ENCODE results near the gene RPS6KB2.
"Not testable (repeated sequence)": the region's sequence is repeated elsewhere in the genome, so short reads cannot be mapped to it uniquely, and the experiment has no call there.

The RPS6KB2 gene

DNA sequence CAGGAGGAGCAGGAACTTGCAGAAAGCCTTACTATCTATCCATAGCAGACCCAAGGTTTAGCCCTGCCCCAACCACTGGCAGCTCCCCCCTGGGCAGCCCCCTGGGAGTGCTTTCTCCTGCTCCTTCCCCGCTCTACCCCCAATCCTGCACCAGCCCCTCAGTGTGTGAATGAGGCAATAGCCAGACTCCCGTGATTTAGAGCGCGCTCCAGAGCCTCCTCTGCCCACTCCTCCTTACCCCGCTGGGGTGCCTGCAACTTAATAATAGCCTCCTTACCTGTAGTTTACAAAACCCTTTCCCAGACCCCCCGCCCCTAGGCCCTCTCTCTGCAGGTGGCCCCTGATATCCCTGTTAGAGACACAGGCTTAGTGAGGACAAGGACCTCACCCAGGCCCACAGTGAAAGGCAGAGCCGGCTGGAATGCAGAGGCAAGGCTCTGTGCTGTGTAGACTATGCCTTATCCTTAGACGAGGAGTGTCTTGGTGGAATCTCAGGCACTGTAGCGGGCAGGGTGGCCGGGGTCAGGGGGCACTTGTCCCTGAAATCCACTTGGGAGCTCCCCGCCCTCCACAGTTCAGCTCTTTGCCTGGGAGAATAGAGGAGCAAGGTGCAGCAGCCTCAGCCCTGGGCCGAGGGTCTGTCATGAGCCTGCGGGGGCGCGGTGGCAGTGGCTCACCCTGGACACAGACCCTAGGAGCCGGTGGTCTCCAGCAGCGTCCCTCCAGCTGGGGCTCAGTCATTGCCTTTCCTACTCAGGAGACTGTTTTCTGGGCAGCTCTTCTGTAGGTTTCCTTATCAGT lies 17.1 kb upstream of the RPS6KB2 start:
- no peak for DNase-seq

DNA sequence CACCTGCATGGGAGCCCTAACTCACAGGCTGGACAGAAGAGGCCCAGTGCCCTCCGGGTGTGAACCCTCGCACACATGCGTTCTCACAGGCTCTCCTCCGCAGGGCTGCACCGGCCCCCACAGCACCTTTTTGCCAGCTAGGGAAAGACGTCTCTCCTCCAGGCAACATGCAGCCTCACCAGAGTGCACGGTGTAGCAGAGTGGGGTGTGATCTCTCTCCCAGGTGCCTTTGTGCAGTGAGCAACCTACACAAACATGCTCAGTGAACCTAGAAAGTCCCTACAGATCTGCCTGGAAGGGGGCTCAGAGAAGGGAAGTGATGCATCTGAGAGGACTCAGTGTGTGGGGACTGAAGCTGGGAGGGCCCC lies 16.5 kb upstream of the RPS6KB2 start:
- no peak for DNase-seq

DNA sequence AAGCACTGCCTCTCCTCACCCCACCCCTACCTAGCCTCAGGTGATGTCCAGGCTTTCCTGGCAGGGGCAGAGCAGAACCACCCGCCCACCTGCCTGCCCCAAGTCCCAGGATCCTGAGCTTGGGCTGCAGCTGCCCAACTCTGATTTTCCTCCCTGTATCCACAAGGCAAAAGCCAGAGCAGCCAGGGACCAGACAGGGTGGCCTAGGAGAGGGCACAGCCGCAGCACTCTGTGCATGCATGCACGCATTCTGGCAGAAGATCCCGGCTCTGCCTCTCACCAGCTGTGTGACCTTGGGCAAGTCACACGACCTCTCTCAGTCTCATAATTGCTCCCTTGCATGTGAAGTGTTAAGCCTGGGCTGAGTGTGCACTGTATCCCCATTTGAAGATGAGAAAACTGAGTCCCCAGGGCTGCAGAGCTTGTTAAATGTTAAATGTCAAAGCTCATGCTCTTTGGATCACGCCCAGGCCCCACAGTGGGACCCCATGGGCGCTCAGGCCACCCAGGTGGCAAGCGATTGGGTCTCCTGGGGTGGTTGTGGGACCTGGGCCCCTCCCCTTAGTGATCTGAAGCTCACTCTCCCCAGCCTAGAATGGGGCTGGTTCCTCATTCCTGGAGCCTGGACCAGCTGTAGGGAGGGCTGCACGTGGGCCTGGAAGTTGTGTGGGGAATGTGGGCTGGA lies 15.7 kb upstream of the RPS6KB2 start:
- DNase-seq = no peak

DNA sequence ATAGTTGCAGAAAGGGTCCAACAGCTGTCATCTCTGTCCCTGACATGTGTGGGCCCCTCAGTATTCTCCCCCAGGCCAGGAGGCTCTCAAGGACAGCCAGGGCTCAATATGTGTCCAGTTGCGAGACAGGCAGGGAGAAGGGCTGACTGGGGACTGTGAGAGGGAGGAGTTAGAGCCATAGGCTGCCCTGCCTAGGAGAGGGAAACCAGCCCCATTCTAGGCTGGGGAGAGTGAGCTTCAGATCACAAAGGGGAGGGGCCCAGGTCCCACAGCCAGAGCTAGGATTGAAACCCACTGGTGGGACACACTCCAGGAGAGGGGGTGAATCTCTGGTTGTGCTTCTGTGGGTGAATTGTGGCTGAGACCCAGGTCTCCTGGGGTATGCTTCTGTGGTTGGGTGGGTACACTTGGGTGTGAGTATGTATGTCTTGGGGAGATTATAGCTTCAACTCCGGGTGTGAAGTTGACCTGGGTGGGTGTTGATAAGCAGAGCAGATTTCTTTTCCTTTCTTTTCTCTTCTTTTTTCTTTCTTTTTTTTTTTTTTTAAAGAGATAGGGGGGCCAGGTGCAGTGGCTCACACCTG lies 14.9 kb upstream of the RPS6KB2 start:
- no peak for DNase-seq

DNA sequence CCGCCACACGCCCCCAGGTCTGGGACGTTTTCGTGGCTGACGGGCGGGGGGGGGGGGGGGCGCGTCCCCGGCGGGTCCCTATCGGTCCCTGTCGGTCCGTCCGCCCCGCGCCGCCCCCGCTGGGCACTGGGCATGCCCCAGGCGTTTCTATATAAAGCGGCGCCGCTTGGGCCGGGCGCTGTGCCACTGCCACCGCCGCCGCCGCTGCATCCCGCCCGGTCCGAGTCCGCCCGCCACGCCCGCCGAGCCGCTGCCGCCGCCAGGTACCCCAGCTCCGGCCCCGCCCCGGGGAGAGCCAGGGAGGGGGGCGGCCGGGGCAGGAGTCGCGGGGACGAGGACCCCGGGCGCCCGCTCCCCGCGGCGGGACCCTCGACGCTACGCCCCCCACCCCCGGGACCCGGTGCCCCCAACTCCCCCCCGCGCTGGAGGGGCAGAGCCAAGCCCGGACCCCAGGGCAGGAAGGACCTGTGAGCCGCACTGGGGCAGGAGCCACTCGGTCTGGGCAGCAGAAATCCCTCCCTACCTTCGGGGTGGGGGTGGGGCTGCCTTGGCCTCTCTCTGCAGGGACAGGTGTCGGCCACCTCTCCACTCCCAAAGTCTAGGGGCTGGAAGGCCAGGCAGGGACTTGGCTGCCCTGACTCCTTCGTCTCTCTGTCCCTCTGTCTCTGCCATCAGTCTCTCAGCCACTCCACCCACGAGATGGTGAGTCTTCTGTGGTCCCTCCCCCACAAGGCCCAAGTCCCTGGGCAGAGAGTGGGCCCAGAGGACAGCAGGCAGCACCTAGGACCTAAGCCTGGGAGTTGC lies 12.6 kb upstream of the RPS6KB2 start, which contains the start of gene CARNS1:
Gene CARNS1 (plus strand): TSS at position 178 of the 804 bp plus-strand sequence. CDS start 522 bp downstream, at position 700.
- DNase-seq = no peak

- DNase-seq = peak; percentile 65
Observed at GRCh38 chr11:67416416-67417335, 11.6 kb upstream of the RPS6KB2 start.

DNA sequence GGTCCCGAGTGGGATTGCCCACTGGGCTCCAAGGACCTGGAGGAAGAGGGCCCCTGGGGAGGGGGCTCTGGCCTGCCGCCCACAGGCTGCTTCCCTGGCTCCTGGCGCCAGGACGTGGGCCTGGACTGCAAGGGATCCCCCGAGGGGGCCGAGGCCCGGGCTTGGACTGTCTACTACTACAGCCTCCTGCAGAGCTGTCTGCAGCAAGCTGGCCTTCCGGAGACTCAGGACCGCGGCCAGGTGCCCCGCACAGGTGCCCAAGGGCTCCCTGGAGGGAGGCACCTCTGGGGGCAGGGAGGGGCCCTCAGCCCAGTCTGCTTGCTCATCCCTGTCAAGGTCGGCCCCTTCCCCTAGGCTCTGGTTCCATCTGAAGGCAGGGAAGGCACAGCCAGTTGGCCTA lies 10.9 kb upstream of the RPS6KB2 start:
- DNase-seq = no peak

DNA sequence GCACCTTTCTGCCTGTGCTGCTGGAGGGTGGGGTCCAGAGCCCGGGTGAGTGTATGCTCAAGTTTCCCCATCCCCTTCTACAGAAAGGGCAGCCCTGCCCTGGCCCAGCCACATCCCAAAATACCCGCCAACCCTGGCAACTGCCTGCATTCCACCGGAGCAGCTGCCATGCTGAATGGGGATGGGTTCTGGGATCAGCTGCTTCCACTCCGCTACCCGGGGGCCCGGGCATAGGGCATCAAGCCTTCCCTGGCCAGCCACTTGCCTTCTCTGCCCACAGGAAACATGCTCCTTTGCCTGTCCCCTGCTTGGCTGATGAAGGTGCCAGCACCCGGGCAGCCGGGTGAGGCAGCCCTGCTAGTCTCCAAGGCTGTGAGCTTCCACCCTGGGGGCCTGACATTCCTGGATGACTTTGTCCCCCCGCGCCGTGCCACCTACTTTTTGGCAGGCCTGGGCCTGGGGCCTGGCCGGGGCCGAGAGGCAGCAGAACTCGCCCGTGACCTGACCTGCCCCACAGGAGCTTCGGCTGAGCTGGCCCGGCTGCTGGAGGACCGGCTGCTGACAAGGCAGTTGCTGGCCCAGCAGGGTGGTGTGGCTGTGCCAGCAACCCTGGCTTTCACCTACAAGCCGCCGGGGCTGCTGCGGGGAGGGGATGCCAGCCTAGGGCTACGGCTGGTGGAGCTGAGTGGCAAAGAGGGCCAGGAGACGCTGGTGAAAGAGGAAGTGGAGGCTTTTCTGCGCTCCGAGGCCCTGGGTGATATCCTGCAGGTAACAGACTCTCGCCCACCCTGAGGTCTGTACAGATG lies 9.6 kb upstream of the RPS6KB2 start:
- no peak for DNase-seq

- no peak for DNase-seq
Observed at GRCh38 chr11:67419325-67420049, 8.8 kb upstream of the RPS6KB2 start.

- no peak for DNase-seq
Observed at GRCh38 chr11:67420147-67420645, 8.1 kb upstream of the RPS6KB2 start.

DNA sequence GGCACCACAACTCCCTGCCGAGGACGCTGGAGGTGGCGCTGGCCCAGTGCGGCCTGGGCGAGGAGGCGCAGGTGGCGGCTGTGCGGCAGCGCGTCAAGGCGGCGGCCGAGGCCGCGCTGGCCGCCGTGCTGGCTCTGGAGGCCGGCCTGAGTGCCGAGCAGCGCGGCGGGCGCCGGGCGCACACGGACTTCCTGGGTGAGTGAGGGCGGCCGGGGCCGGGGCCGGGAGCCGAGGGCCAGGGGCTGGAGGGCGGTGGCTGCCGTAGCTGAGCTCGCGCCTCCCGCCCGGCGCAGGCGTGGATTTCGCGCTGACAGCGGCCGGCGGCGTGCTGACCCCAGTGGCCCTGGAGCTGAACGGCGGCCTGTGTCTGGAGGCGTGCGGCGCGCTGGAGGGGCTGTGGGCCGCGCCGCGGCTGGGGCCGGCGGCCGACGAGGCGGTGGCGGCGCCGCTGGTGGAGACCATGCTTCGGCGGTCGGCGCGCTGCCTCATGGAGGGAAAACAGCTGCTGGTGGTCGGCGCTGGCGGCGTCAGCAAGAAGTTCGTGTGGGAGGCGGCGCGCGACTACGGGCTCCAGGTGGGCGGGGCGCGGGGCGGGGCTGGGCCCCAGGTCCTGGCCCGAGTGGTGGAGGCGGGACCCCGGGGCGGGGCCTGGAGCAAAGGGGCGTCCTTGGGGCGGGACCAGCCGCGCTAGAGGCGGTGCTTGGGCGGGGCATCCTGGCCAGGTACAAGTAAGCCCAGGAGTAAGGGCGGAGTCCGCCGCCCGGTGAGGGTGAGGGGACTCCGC lies 7.5 kb upstream of the RPS6KB2 start:
- DNase-seq = peak; percentile 99

- DNase-seq = no peak
Observed at GRCh38 chr11:67421430-67422031, 6.8 kb upstream of the RPS6KB2 start.

DNA sequence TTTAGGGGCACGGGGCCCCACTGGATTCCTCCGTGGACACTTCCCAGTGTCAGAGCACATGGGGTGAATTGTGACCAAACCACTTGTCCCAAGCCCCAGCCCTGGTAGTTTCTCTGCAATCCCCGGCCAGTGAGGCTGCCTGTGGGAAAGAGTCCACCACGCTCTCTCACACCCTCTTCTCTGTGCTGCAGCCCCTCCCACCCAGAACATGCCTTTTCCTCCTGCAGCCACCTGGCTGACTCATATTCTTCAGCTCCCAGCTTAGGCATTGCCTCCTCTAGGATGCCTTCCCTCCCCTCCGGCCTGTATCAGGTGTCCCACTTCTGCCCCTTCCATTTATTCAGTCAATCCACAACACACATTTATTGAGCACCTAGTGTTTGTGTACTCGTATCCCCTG lies 5.4 kb upstream of the RPS6KB2 start:
- no peak for DNase-seq

GRCh38 chr11:67423466-67423865 lies 4.8 kb upstream of the RPS6KB2 start:
- DNase-seq = no peak

- no peak for DNase-seq
Observed at GRCh38 chr11:67423891-67424613, 4.2 kb upstream of the RPS6KB2 start.

DNA sequence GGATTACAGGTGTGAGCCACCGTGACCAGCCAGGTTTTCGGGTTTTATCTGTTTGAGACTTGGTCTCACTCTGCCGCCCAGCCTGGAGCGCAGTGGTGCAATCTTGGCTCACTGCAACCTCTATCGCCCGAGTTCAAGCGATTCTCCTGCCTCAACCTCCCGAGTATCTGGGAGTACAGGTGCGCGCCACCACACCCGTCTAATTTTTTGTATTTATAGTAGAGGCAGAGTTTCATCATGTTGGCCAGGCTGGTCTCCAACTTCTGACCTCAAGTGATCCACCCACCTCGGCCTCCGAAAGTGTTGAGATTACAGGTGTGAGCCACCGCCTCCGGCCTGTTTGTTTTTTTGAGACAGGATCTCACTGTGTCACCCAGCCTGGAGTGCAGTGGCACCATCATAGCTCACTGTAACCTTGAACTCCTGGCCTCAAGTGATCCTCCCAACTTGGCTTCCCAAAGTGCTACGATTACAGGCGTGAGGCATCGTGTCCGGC lies 882 bp upstream of the RPS6KB2 start:
- not testable (repeated sequence) for DNase-seq

DNA sequence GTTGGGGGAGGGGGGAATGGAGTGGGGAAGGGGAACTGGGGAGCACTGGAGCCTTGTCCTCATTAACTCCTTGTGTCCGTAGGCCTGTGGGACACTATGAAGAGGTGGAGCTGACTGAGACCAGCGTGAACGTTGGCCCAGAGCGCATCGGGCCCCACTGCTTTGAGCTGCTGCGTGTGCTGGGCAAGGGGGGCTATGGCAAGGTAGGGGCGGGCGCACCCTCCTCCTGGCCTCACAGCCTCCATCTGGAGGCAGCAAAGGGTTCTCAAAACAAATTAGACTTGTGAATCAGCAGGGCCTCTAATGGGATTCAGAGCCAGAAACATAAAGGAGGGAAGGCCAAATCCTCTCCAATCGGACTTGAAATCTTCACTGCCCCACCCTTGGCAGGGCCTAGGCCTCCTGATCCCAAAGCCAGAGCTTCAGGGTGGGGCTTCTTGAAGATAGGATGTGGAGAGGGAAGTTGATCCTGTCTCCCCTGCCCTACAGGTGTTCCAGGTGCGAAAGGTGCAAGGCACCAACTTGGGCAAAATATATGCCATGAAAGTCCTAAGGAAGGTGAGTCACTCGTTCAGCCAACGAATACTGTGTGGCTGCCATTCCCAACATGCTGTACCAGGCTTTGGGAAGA lies 859 bp downstream of the RPS6KB2 start:
- no peak for DNase-seq

- no peak for DNase-seq
Observed at GRCh38 chr11:67429722-67430121, 1.4 kb downstream of the RPS6KB2 start.
